HepG2 (cell line): ENCODE measurements around the gene CEP43. TPM values are rescaled to one million over a fixed set of nuclear protein-coding genes. Genes with fewer than 3 reads are reported as not detected.

Experiments used
- BATF2 ChIP-seq: sonication (generic); formaldehyde crosslinking; IDR thresholded peaks from 2 replicates; pipeline ENCODE4 v1.8.0; 2022; ENCODE audit warnings: mild to moderate bottlenecking, missing genetic modification reagents, moderate library complexity
- FUBP1 ChIP-seq: sonication (generic); formaldehyde crosslinking; IDR thresholded peaks from 2 replicates; pipeline ENCODE4 v1.5.1; 2020; ENCODE audit warnings: missing genetic modification reagents, mild to moderate bottlenecking, borderline replicate concordance
- RFXAP ChIP-seq: sonication (generic); formaldehyde crosslinking; IDR thresholded peaks from 2 replicates; pipeline ENCODE4 v1.4.0; 2020; ENCODE audit warnings: missing genetic modification reagents, borderline replicate concordance
- SAP130 ChIP-seq: IDR thresholded peaks from 2 replicates; pipeline ENCODE4 v1.6.1; 2016; ENCODE audit warnings: low read depth
- SMARCE1 ChIP-seq: fragments of 450-650 bp; IDR thresholded peaks from 2 replicates; pipeline ENCODE4 v1.6.1; 2017; ENCODE audit warnings: borderline replicate concordance
- SPEN ChIP-seq: sonication (generic); formaldehyde crosslinking; IDR thresholded peaks from 2 replicates; pipeline ENCODE4 v1.5.1; 2020; ENCODE audit warnings: low read depth, mild to moderate bottlenecking, missing genetic modification reagents
- ZNF10 ChIP-seq: sonication (generic); formaldehyde crosslinking; IDR thresholded peaks from 2 replicates; pipeline ENCODE4 v1.4.0; 2020; ENCODE audit warnings: mild to moderate bottlenecking, low read depth, missing genetic modification reagents, borderline replicate concordance
- ZNF33A ChIP-seq: sonication (generic); formaldehyde crosslinking; IDR thresholded peaks from 2 replicates; pipeline ENCODE4 v1.5.1; 2020; ENCODE audit warnings: missing genetic modification reagents, mild to moderate bottlenecking, moderate library complexity, borderline replicate concordance
- ZNF430 ChIP-seq: sonication (generic); formaldehyde crosslinking; IDR thresholded peaks from 2 replicates; pipeline ENCODE4 v1.9.0; 2021; ENCODE audit warnings: mild to moderate bottlenecking, missing genetic modification reagents
- ZNF547 ChIP-seq: sonication (generic); formaldehyde crosslinking; IDR thresholded peaks from 2 replicates; pipeline ENCODE4 v1.5.1; 2020; ENCODE audit warnings: mild to moderate bottlenecking, missing genetic modification reagents
- ZNF724P ChIP-seq: sonication (generic); formaldehyde crosslinking; IDR thresholded peaks from 2 replicates; pipeline ENCODE4 v1.8.0; 2022; ENCODE audit warnings: missing genetic modification reagents, borderline replicate concordance
- polyA plus RNA-seq, 8 experiments: library from polyadenylated mRNA; depleted of rRNA in 3 of 8; stranded (reverse) in 7 of 8; unstranded in 1 of 8; fragments of >200 nt; fragmentation: Illumina TruSeq in 4 of 8; extraction: Trizol in 4 of 8; gene quantifications; 2 replicates each; pipeline versions ENCODE4 v1.2.1 to v1.2.3, GENCODE V29; 2011 to 2016; ENCODE audit warnings: low read depth in 4 of 8, missing spikeins in 1 of 8, mixed read lengths in 1 of 8; ENCODE audit not compliant: insufficient read depth in 1 of 8
- total RNA-seq, 5 experiments: library from RNA; depleted of rRNA; stranded (reverse); fragments of >200 nt; fragmentation: Illumina TruSeq; extraction: Trizol; gene quantifications; 2 replicates each; pipeline ENCODE4 v1.2.3, GENCODE V29; 2016; ENCODE audit warnings: low read depth in 1 of 5
- TF ChIP-seq, protein P1 (sequence below): sonication (generic); formaldehyde crosslinking; conservative IDR thresholded peaks from 2 replicates; pipeline ENCODE4 v1.4.0; 2020; ENCODE audit warnings: missing genetic modification reagents
- TF ChIP-seq, protein P2 (sequence below): sonication (generic); formaldehyde crosslinking; IDR thresholded peaks from 2 replicates; pipeline ENCODE4 v1.4.0; 2020; ENCODE audit warnings: missing genetic modification reagents
- TF ChIP-seq, protein P3 (sequence below): sonication (generic); formaldehyde crosslinking; IDR thresholded peaks from 2 replicates; pipeline ENCODE4 v1.4.0; 2020; ENCODE audit warnings: missing genetic modification reagents

CEP43 gene
- total and polyA plus RNA-seq, 2 of the 13 experiments (the other 11 are each of a cell fraction or from before 2014, with no cell fraction given) = 29.3 to 73.9 TPM

GRCh38 chr6:166999145-166999883 lies at the start of gene CEP43 (continued):
- peak; percentile 15; the same call in 1 of the 2 replicates for TF ChIP-seq ZNF430 (CRISPR knock-in tag)
- TF ChIP-seq, protein P1, sequence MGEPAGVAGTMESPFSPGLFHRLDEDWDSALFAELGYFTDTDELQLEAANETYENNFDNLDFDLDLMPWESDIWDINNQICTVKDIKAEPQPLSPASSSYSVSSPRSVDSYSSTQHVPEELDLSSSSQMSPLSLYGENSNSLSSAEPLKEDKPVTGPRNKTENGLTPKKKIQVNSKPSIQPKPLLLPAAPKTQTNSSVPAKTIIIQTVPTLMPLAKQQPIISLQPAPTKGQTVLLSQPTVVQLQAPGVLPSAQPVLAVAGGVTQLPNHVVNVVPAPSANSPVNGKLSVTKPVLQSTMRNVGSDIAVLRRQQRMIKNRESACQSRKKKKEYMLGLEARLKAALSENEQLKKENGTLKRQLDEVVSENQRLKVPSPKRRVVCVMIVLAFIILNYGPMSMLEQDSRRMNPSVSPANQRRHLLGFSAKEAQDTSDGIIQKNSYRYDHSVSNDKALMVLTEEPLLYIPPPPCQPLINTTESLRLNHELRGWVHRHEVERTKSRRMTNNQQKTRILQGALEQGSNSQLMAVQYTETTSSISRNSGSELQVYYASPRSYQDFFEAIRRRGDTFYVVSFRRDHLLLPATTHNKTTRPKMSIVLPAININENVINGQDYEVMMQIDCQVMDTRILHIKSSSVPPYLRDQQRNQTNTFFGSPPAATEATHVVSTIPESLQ (CRISPR knock-in tag) = no peak
- no peak for TF ChIP-seq ZNF33A (CRISPR knock-in tag)
- peak; percentile 44; the same call in 1 of the 2 replicates for TF ChIP-seq ZNF547 (CRISPR knock-in tag)
- no peak for TF ChIP-seq SMARCE1
- peak; percentile 92; the same call in 1 of the 2 replicates for TF ChIP-seq ZNF724P (CRISPR knock-in tag)
- peak; percentile 89 for TF ChIP-seq SPEN (CRISPR knock-in tag)
- TF ChIP-seq, protein P2, sequence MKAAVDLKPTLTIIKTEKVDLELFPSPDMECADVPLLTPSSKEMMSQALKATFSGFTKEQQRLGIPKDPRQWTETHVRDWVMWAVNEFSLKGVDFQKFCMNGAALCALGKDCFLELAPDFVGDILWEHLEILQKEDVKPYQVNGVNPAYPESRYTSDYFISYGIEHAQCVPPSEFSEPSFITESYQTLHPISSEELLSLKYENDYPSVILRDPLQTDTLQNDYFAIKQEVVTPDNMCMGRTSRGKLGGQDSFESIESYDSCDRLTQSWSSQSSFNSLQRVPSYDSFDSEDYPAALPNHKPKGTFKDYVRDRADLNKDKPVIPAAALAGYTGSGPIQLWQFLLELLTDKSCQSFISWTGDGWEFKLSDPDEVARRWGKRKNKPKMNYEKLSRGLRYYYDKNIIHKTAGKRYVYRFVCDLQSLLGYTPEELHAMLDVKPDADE (CRISPR knock-in tag) = no peak; the same call in 1 of the 2 replicates
- peak; percentile 91 for TF ChIP-seq SAP130 (CRISPR knock-in tag)
- TF ChIP-seq BATF2 (CRISPR knock-in tag) = no peak
- TF ChIP-seq ZNF10 (CRISPR knock-in tag) = 0 out of 2 replicates have a peak, but pooled peaks have one; percentile 64
- 0 out of 2 replicates have a peak, but pooled peaks have one; percentile 4 for TF ChIP-seq FUBP1 (CRISPR knock-in tag)
- TF ChIP-seq, protein P3, sequence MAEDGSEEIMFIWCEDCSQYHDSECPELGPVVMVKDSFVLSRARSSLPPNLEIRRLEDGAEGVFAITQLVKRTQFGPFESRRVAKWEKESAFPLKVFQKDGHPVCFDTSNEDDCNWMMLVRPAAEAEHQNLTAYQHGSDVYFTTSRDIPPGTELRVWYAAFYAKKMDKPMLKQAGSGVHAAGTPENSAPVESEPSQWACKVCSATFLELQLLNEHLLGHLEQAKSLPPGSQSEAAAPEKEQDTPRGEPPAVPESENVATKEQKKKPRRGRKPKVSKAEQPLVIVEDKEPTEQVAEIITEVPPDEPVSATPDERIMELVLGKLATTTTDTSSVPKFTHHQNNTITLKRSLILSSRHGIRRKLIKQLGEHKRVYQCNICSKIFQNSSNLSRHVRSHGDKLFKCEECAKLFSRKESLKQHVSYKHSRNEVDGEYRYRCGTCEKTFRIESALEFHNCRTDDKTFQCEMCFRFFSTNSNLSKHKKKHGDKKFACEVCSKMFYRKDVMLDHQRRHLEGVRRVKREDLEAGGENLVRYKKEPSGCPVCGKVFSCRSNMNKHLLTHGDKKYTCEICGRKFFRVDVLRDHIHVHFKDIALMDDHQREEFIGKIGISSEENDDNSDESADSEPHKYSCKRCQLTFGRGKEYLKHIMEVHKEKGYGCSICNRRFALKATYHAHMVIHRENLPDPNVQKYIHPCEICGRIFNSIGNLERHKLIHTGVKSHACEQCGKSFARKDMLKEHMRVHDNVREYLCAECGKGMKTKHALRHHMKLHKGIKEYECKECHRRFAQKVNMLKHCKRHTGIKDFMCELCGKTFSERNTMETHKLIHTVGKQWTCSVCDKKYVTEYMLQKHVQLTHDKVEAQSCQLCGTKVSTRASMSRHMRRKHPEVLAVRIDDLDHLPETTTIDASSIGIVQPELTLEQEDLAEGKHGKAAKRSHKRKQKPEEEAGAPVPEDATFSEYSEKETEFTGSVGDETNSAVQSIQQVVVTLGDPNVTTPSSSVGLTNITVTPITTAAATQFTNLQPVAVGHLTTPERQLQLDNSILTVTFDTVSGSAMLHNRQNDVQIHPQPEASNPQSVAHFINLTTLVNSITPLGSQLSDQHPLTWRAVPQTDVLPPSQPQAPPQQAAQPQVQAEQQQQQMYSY (CRISPR knock-in tag) = 0 out of 2 replicates have a peak, but pooled peaks have one; percentile 23
- peak; percentile 53; the same call in 1 of the 2 replicates for TF ChIP-seq RFXAP (CRISPR knock-in tag)
